GM23338 (cell line): Measurements from ENCODE around the gene HSPA1A. TPM values are rescaled to one million over a fixed set of nuclear protein-coding genes. Genes with fewer than 3 reads are reported as not detected.

Experiments used
- CREB1 ChIP-seq: fragments of 250-450 bp; sonication (Bioruptor Pico); IDR thresholded peaks from 2 replicates; pipeline ENCODE4 v1.5.0; 2020; ENCODE audit warnings: low read depth, mild to moderate bottlenecking, moderate library complexity
- EZH2 ChIP-seq: fragments of 200-600 bp; sonication (generic); IDR thresholded peaks from one replicate; pipeline ENCODE4 v1.8.0; 2017; ENCODE audit warnings: antibody characterized with exemption, mild to moderate bottlenecking, low read depth; ENCODE audit not compliant: unreplicated experiment
- EZH2phosphoT487 ChIP-seq: fragments of 200-600 bp; sonication (generic); IDR thresholded peaks from one replicate; pipeline ENCODE4 v1.8.1; 2018; ENCODE audit warnings: antibody characterized with exemption; ENCODE audit not compliant: unreplicated experiment
- JUNB ChIP-seq: IDR thresholded peaks from one replicate; pipeline ENCODE4 v1.6.1; 2016; ENCODE audit warnings: antibody characterized with exemption; ENCODE audit not compliant: unreplicated experiment
- POLR2AphosphoS5 ChIP-seq: IDR thresholded peaks from 2 replicates; pipeline ENCODE4 v1.6.1; 2016; ENCODE audit warnings: antibody characterized with exemption, low read depth
- ZNF331 ChIP-seq: fragments of 250-450 bp; sonication (Bioruptor Pico); IDR thresholded peaks from 2 replicates; pipeline ENCODE4 v1.5.0; 2020; ENCODE audit warnings: low read depth, mild to moderate bottlenecking, moderate library complexity
- polyA plus RNA-seq: library from polyadenylated mRNA; unstranded; fragments of >200 nt; fragmentation: Nextera tagmentation; extraction: Ambion mirVana; gene quantifications from 2 replicates; pipeline ENCODE4 v1.2.1, GENCODE V29; 2016
- total RNA-seq: library from RNA; depleted of rRNA; stranded (reverse); fragments of >200 nt; shearing (Covaris generic); gene quantifications from 2 replicates; pipeline ENCODE4 v1.2.3, GENCODE V29; 2014
- TF ChIP-seq, protein P1 (sequence below): fragments of 250-450 bp; sonication (Bioruptor Pico); IDR thresholded peaks from 2 replicates; pipeline ENCODE4 v1.5.0; 2020; ENCODE audit warnings: mild to moderate bottlenecking, moderate library complexity
- TF ChIP-seq, protein P2 (sequence below), 2 experiments: fragments of 200-600 bp in 1 of 2; sonication (generic) in 1 of 2; conservative IDR thresholded peaks; 2 replicates each; pipeline versions ENCODE4 v1.5.1 to v1.6.1; 2016 to 2017; ENCODE audit warnings: antibody characterized with exemption in 2 of 2, low read depth in 2 of 2, mild to moderate bottlenecking in 2 of 2, moderate library complexity in 1 of 2
- TF ChIP-seq, protein P3 (sequence below): IDR thresholded peaks from one replicate; pipeline ENCODE4 v1.6.1; 2018; ENCODE audit warnings: antibody characterized with exemption; ENCODE audit not compliant: unreplicated experiment

HSPA1A gene
- total and polyA plus RNA-seq, 2 experiments from 2014 or later = 36.1 to 57.1 TPM

DNA sequence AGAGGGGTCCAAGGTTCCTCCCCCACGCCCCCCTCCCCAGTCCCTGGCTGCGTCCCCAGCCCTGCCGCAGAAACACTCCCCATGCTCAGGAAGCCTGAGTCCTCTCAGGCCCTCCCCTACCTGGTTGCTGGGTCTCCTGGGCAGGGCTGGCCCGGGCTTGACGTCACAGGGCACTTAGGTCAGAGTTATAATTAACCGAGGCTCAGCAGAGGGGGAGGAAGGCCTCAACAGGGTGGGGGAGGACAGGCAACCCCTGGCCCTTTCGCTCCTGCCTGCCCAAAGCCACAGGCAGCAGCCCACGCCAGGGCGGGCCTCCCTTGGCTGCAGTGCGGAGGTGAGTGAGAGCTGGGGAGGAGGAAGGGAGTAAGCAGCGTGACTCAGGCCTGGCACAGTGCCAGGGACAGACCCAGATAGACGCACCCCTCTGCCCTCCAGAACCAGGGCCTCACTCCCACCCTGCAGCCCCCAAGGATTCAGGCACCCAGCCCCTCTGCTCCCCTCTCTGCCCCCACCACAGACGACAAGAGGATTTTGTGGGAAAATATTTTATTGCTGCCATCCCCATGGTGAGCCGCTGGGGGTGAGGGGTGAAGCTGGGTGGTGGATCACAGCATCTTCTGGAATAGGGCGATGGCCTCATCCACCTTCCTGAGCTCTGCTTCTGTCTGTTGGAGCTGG lies 38.2 kb upstream of the HSPA1A start, which contains the start of gene VWA7 (continued):
- TF ChIP-seq, protein P1, sequence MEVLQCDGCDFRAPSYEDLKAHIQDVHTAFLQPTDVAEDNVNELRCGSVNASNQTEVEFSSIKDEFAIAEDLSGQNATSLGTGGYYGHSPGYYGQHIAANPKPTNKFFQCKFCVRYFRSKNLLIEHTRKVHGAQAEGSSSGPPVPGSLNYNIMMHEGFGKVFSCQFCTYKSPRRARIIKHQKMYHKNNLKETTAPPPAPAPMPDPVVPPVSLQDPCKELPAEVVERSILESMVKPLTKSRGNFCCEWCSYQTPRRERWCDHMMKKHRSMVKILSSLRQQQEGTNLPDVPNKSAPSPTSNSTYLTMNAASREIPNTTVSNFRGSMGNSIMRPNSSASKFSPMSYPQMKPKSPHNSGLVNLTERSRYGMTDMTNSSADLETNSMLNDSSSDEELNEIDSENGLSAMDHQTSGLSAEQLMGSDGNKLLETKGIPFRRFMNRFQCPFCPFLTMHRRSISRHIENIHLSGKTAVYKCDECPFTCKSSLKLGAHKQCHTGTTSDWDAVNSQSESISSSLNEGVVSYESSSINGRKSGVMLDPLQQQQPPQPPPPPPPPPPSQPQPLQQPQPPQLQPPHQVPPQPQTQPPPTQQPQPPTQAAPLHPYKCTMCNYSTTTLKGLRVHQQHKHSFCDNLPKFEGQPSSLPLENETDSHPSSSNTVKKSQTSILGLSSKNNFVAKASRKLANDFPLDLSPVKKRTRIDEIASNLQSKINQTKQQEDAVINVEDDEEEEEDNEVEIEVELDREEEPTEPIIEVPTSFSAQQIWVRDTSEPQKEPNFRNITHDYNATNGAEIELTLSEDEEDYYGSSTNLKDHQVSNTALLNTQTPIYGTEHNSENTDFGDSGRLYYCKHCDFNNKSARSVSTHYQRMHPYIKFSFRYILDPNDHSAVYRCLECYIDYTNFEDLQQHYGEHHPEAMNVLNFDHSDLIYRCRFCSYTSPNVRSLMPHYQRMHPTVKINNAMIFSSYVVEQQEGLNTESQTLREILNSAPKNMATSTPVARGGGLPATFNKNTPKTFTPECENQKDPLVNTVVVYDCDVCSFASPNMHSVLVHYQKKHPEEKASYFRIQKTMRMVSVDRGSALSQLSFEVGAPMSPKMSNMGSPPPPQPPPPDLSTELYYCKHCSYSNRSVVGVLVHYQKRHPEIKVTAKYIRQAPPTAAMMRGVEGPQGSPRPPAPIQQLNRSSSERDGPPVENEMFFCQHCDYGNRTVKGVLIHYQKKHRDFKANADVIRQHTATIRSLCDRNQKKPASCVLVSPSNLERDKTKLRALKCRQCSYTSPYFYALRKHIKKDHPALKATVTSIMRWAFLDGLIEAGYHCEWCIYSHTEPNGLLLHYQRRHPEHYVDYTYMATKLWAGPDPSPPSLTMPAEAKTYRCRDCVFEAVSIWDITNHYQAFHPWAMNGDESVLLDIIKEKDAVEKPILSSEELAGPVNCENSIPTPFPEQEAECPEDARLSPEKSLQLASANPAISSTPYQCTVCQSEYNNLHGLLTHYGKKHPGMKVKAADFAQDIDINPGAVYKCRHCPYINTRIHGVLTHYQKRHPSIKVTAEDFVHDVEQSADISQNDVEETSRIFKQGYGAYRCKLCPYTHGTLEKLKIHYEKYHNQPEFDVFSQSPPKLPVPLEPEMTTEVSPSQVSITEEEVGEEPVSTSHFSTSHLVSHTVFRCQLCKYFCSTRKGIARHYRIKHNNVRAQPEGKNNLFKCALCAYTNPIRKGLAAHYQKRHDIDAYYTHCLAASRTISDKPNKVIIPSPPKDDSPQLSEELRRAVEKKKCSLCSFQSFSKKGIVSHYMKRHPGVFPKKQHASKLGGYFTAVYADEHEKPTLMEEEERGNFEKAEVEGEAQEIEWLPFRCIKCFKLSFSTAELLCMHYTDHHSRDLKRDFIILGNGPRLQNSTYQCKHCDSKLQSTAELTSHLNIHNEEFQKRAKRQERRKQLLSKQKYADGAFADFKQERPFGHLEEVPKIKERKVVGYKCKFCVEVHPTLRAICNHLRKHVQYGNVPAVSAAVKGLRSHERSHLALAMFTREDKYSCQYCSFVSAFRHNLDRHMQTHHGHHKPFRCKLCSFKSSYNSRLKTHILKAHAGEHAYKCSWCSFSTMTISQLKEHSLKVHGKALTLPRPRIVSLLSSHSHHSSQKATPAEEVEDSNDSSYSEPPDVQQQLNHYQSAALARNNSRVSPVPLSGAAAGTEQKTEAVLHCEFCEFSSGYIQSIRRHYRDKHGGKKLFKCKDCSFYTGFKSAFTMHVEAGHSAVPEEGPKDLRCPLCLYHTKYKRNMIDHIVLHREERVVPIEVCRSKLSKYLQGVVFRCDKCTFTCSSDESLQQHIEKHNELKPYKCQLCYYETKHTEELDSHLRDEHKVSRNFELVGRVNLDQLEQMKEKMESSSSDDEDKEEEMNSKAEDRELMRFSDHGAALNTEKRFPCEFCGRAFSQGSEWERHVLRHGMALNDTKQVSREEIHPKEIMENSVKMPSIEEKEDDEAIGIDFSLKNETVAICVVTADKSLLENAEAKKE (CRISPR knock-in tag) = no peak
- TF ChIP-seq EZH2 = no peak
- TF ChIP-seq, protein P2, sequence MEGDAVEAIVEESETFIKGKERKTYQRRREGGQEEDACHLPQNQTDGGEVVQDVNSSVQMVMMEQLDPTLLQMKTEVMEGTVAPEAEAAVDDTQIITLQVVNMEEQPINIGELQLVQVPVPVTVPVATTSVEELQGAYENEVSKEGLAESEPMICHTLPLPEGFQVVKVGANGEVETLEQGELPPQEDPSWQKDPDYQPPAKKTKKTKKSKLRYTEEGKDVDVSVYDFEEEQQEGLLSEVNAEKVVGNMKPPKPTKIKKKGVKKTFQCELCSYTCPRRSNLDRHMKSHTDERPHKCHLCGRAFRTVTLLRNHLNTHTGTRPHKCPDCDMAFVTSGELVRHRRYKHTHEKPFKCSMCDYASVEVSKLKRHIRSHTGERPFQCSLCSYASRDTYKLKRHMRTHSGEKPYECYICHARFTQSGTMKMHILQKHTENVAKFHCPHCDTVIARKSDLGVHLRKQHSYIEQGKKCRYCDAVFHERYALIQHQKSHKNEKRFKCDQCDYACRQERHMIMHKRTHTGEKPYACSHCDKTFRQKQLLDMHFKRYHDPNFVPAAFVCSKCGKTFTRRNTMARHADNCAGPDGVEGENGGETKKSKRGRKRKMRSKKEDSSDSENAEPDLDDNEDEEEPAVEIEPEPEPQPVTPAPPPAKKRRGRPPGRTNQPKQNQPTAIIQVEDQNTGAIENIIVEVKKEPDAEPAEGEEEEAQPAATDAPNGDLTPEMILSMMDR (conservative IDR thresholded peaks at IDR 0.05; ENCODE audit: low read depth in 2 of 2) = no peak
- TF ChIP-seq POLR2AphosphoS5 = peak; percentile 48
- peak; percentile 54; the same call in 1 of the 2 replicates for TF ChIP-seq CREB1 (CRISPR knock-in tag)
- no peak for TF ChIP-seq EZH2phosphoT487
- TF ChIP-seq, protein P3, sequence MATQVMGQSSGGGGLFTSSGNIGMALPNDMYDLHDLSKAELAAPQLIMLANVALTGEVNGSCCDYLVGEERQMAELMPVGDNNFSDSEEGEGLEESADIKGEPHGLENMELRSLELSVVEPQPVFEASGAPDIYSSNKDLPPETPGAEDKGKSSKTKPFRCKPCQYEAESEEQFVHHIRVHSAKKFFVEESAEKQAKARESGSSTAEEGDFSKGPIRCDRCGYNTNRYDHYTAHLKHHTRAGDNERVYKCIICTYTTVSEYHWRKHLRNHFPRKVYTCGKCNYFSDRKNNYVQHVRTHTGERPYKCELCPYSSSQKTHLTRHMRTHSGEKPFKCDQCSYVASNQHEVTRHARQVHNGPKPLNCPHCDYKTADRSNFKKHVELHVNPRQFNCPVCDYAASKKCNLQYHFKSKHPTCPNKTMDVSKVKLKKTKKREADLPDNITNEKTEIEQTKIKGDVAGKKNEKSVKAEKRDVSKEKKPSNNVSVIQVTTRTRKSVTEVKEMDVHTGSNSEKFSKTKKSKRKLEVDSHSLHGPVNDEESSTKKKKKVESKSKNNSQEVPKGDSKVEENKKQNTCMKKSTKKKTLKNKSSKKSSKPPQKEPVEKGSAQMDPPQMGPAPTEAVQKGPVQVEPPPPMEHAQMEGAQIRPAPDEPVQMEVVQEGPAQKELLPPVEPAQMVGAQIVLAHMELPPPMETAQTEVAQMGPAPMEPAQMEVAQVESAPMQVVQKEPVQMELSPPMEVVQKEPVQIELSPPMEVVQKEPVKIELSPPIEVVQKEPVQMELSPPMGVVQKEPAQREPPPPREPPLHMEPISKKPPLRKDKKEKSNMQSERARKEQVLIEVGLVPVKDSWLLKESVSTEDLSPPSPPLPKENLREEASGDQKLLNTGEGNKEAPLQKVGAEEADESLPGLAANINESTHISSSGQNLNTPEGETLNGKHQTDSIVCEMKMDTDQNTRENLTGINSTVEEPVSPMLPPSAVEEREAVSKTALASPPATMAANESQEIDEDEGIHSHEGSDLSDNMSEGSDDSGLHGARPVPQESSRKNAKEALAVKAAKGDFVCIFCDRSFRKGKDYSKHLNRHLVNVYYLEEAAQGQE = no peak
- no peak for TF ChIP-seq ZNF331 (CRISPR knock-in tag)
- no peak for TF ChIP-seq JUNB
